Effector memory CD4-positive, alpha-beta T cell (primary cell): ENCODE results near the gene ESAM.
A peak's percentile ranks its signal among the peaks of the same experiment; 100 is the strongest.

Source experiments
- DNase-seq, 3 donors: peaks; one replicate each; pipeline ENCODE4 v3.0.0-alpha.2; 2020
- H3K27ac ChIP-seq: 2 replicates; pipeline ENCODE4 v1.7.0; 2013; ENCODE audit warnings: mild to moderate bottlenecking, low read length, moderate library complexity; ENCODE audit not compliant: insufficient read depth, poor library complexity, severe bottlenecking
- H3K27me3 ChIP-seq: replicated peaks from 2 replicates; pipeline ENCODE4 v1.7.0; 2013; ENCODE audit warnings: mild to moderate bottlenecking, low read length; ENCODE audit not compliant: insufficient read depth, control insufficient read depth, poor library complexity, severe bottlenecking
- H3K36me3 ChIP-seq: 2 replicates; pipeline ENCODE4 v1.7.0; 2013; ENCODE audit warnings: mild to moderate bottlenecking, low read length, moderate library complexity; ENCODE audit not compliant: control insufficient read depth, insufficient read depth
- H3K4me1 ChIP-seq: 2 replicates; pipeline ENCODE4 v1.7.0; 2013; ENCODE audit warnings: low read length, mild to moderate bottlenecking; ENCODE audit not compliant: control insufficient read depth, insufficient read depth, poor library complexity, severe bottlenecking
- H3K4me3 ChIP-seq: 2 replicates; pipeline ENCODE4 v1.7.0; 2013; ENCODE audit warnings: low read length, low read depth, mild to moderate bottlenecking; ENCODE audit not compliant: insufficient read depth, poor library complexity, severe bottlenecking
- H3K9me3 ChIP-seq: 2 replicates; pipeline ENCODE4 v1.7.0; 2013; ENCODE audit warnings: mild to moderate bottlenecking, low read length, moderate library complexity; ENCODE audit not compliant: control insufficient read depth

The ESAM gene

DNA sequence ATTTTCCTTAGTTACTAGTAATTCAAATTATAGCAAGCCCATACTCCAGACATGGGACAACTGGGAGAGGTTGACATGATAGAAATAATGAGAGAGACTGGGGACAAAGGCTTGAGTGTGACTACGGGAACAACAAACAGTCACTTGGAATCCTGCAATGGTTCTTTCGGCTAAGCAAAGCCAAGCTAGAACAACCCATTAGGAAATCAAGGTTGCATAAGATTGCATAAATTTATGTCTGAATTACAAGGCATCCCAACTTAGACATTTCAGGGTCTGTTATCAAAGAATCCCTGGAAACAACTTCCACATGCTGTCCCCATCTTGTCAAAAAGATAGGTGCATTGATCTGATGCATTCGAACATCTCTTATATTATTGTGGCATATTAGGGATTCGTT lies 32.5 kb downstream of the ESAM start:
- no peaks in the 10 kb centered on the region for H3K27me3 ChIP-seq
- DNase-seq = no peak

GRCh38 chr11:124728134-124728533 lies 34.0 kb downstream of the ESAM start:
- H3K4me1 ChIP-seq = no peaks in the 10 kb centered on the region
- no peaks in the 10 kb centered on the region for H3K9me3 ChIP-seq
- no peak overlapping the region for H3K27ac ChIP-seq
- H3K27me3 ChIP-seq = no peaks in the 10 kb centered on the region
- H3K4me3 ChIP-seq = no peak overlapping the region
- no peaks in the 10 kb centered on the region for H3K36me3 ChIP-seq
- DNase-seq = no peak

More for the DNA sequence above, 32.5 kb downstream of the ESAM start:
- no peaks in the 10 kb centered on the region for H3K36me3 ChIP-seq
- H3K4me3 ChIP-seq = no peak overlapping the region
- H3K9me3 ChIP-seq = no peaks in the 10 kb centered on the region
- no peaks in the 10 kb centered on the region for H3K4me1 ChIP-seq
- no peak overlapping the region for H3K27ac ChIP-seq

DNA sequence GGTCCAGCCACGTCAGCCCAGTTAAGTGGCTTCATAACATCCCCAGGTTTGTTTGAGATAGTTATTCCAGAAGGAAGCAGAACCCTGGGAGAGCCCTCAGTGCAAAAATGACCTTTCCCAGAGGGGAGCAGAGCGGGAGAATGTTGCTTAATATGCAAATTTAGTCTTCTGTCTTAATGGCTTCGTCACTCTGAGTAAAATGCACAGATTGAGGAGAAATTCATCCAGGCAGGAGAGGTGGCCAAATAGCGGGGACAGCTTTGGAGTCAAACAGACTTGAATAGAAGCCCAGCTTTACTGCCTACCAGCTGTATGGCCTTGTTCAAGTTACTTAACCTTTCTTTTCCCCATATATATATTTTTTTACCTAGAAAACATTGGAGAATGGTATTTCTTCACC lies 34.6 kb downstream of the ESAM start:
- Histone ChIP-seq H3K4me3 (no peak overlapping the region), H3K27ac (no peak overlapping the region), H3K4me1 (no peaks in the 10 kb centered on the region), H3K36me3 (no peaks in the 10 kb centered on the region), H3K9me3 (no peaks in the 10 kb centered on the region), H3K27me3 (no peaks in the 10 kb centered on the region)
- DNase-seq = no peak

- Histone ChIP-seq H3K4me3 (no peak overlapping the region), H3K9me3 (no peaks in the 10 kb centered on the region), H3K27me3 (no peaks in the 10 kb centered on the region), H3K27ac (no peak overlapping the region), H3K36me3 (no peaks in the 10 kb centered on the region), H3K4me1 (no peaks in the 10 kb centered on the region)
- no peak for DNase-seq
These were observed 36.4 kb downstream of the ESAM start for GRCh38 chr11:124725719-124726105.

GRCh38 chr11:124724979-124725718 lies 36.9 kb downstream of the ESAM start:
- no peaks in the 10 kb centered on the region for H3K4me1 ChIP-seq
- no peaks in the 10 kb centered on the region for H3K9me3 ChIP-seq
- H3K27ac ChIP-seq = no peak overlapping the region
- no peaks in the 10 kb centered on the region for H3K36me3 ChIP-seq
- DNase-seq = no peak
- no peaks in the 10 kb centered on the region for H3K27me3 ChIP-seq
- no peak overlapping the region for H3K4me3 ChIP-seq

- Histone ChIP-seq H3K4me3 (no peak overlapping the region), H3K9me3 (no peaks in the 10 kb centered on the region), H3K4me1 (peaks cover 11% of the 10 kb centered on the region), H3K27me3 (peaks cover 11% of the 10 kb centered on the region), H3K27ac (no peak overlapping the region), H3K36me3 (no peaks in the 10 kb centered on the region)
- no peak for DNase-seq
These were observed 39.9 kb downstream of the ESAM start for GRCh38 chr11:124722176-124722575.

DNA sequence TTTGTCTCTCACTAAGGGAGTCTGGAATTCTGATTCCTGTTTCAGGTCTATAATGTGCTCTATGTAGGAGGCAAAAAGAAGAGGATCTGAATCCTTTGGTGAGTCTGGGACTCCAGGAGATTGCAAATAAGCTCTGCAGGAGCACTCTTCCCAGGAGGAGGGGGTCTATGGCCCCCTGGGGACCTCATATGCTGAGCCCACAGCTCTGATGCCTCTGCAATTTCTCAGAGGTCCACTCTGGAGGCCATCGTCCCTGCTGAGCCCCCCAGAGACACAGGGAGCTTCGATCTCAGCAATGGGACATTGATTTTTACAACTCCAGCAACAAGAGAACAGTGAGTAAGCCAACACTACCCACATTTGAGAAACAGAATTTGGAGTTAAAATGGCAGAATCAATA lies 42.6 kb downstream of the ESAM start:
- no peak for DNase-seq
- peaks cover 11% of the 10 kb centered on the region for H3K4me1 ChIP-seq
- no peaks in the 10 kb centered on the region for H3K9me3 ChIP-seq
- no peak overlapping the region for H3K27ac ChIP-seq
- H3K36me3 ChIP-seq = no peaks in the 10 kb centered on the region
- no peak overlapping the region for H3K4me3 ChIP-seq
- peaks cover 11% of the 10 kb centered on the region for H3K27me3 ChIP-seq

DNA sequence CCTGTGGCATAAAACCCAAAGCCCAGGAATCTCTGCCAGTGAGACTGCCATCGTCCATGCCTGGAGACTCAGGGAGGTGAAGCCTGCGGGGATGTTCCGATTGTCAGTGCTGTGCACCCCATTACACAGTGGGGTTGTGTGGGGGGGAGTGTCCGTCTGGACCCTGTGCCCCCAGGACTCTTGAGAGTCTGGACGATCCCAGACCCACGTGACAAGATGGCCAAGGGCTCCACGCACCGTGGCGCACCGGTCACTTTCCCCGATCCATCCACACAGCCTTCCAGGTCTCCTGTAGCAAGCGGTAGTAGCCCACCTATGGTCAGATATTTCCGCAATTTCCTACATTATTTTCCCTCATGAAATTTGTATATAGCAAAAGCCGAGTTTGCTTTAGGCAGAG lies 43.3 kb downstream of the ESAM start:
- H3K9me3 ChIP-seq = no peaks in the 10 kb centered on the region
- DNase-seq = no peak
- no peaks in the 10 kb centered on the region for H3K36me3 ChIP-seq
- peaks cover 11% of the 10 kb centered on the region for H3K27me3 ChIP-seq
- peaks cover 11% of the 10 kb centered on the region for H3K4me1 ChIP-seq
- H3K27ac ChIP-seq = no peak overlapping the region
- H3K4me3 ChIP-seq = no peak overlapping the region

GRCh38 chr11:124717786-124718651 lies 44.1 kb downstream of the ESAM start:
- peak overlapping the region; percentile 46 for H3K4me3 ChIP-seq
- no peak overlapping the region for H3K27ac ChIP-seq
- H3K27me3 ChIP-seq = peaks cover 11% of the 10 kb centered on the region
- DNase-seq = peak in 2 of 3 donors; percentile 4 to 16
- no peaks in the 10 kb centered on the region for H3K9me3 ChIP-seq
- H3K36me3 ChIP-seq = no peaks in the 10 kb centered on the region
- peaks cover 11% of the 10 kb centered on the region for H3K4me1 ChIP-seq

GRCh38 chr11:124717421-124717785 lies 44.7 kb downstream of the ESAM start:
- Histone ChIP-seq H3K27me3 (peaks cover 11% of the 10 kb centered on the region), H3K4me1 (peaks cover 11% of the 10 kb centered on the region), H3K4me3 (no peak overlapping the region)

More at GRCh38 chr11:124717421-124717785, 44.7 kb downstream of the ESAM start:
- H3K36me3 ChIP-seq = no peaks in the 10 kb centered on the region
- no peaks in the 10 kb centered on the region for H3K9me3 ChIP-seq
- no peak overlapping the region for H3K27ac ChIP-seq
- no peak for DNase-seq
